SK-N-SH (cell line): ENCODE measurements around the gene PELI2. TPM values are rescaled to one million over a fixed set of nuclear protein-coding genes. Genes with fewer than 3 reads are reported as not detected.

ENCODE experiments used
- CTCF ChIA-PET: fragments of 300-600, 350-600 bp; formaldehyde crosslinking; extraction: SDS; loops from one replicate; lab custom pipeline; 2021; lab: Yijun Ruan, JAX
- POLR2A ChIA-PET: fragments of 350-600 bp; sonication (Branson Sonifier 250); formaldehyde crosslinking; extraction: SDS; loops from one replicate; lab custom pipeline; 2020; ENCODE audit warnings: antibody characterized with exemption, inconsistent platforms; lab: Yijun Ruan, JAX
- DNase-seq: peaks from one replicate; pipeline ENCODE4 v3.0.0; 2012
- H2AFZ ChIP-seq: fragments of 200-600 bp; sonication (generic); 2 replicates; pipeline ENCODE4 v1.8.1; 2016; ENCODE audit warnings: antibody characterized with exemption, mild to moderate bottlenecking, low read depth
- H3F3A ChIP-seq: fragments of 200-600 bp; sonication (generic); replicated peaks from 2 replicates; pipeline ENCODE3; 2016; ENCODE audit warnings: antibody characterized with exemption, mild to moderate bottlenecking; ENCODE audit not compliant: insufficient read depth
- H3K27ac ChIP-seq, 2 experiments: fragments of 200-500 bp in 1 of 2; fragments of 200-600 bp in 1 of 2; sonication (Bioruptor generic) in 1 of 2; sonication (generic), shearing (Covaris generic) in 1 of 2; 2 replicates each; pipeline versions ENCODE4 v1.5.1 to v1.6.1; 2014 to 2016; ENCODE audit warnings: low read depth in 2 of 2, inconsistent platforms in 1 of 2, low read length in 1 of 2, mild to moderate bottlenecking in 1 of 2, mixed read lengths in 1 of 2
- H3K27me3 ChIP-seq: fragments of 200-600 bp; sonication (generic), shearing (Covaris generic); 2 replicates; pipeline ENCODE4 v1.6.1; 2016; ENCODE audit warnings: mixed run types; ENCODE audit not compliant: insufficient read depth
- H3K36me3 ChIP-seq, 2 experiments: fragments of 200-500 bp in 1 of 2; fragments of 200-600 bp in 1 of 2; sonication (Bioruptor generic) in 1 of 2; sonication (generic) in 1 of 2; replicated peaks in 1 of 2; 2 replicates each; pipeline versions ENCODE3 to v1.5.1; 2014 to 2016; ENCODE audit warnings: low read length in 1 of 2, mild to moderate bottlenecking in 1 of 2; ENCODE audit not compliant: insufficient read depth in 2 of 2, control insufficient read depth in 1 of 2
- H3K4me1 ChIP-seq, 2 experiments: fragments of 200-500 bp in 1 of 2; fragments of 200-600 bp in 1 of 2; sonication (Bioruptor generic) in 1 of 2; sonication (generic), shearing (Covaris generic) in 1 of 2; 2 replicates each; pipeline versions ENCODE4 v1.5.1 to v1.6.1; 2014 to 2016; ENCODE audit warnings: low read depth in 1 of 2, low read length in 1 of 2, mixed run types in 1 of 2; ENCODE audit not compliant: insufficient read depth in 2 of 2, control insufficient read depth in 1 of 2
- H3K4me2 ChIP-seq: fragments of 200-600 bp; sonication (generic), shearing (Covaris generic); 2 replicates; pipeline ENCODE4 v1.6.1; 2017; ENCODE audit warnings: mixed run types
- H3K4me3 ChIP-seq, 2 experiments: fragments of 200-500 bp in 1 of 2; fragments of 200-600 bp in 1 of 2; sonication (Bioruptor generic) in 1 of 2; sonication (generic), shearing (Covaris generic) in 1 of 2; 2 replicates each; pipeline versions ENCODE4 v1.5.1 to v1.8.1; 2014 to 2016; ENCODE audit warnings: low read depth in 2 of 2, inconsistent platforms in 1 of 2, low read length in 1 of 2, mild to moderate bottlenecking in 1 of 2, mixed read lengths in 1 of 2, moderate library complexity in 1 of 2
- H3K79me2 ChIP-seq: fragments of 200-600 bp; sonication (generic); 2 replicates; pipeline ENCODE4 v1.8.1; 2017; ENCODE audit warnings: mild to moderate bottlenecking; ENCODE audit not compliant: insufficient read depth
- H3K9ac ChIP-seq: fragments of 200-600 bp; sonication (generic); 2 replicates; pipeline ENCODE4 v1.6.1; 2017; ENCODE audit warnings: mixed run types
- H3K9me2 ChIP-seq: fragments of 200-600 bp; sonication (generic); 2 replicates; pipeline ENCODE4 v1.6.1; 2017; ENCODE audit warnings: mixed run types
- H3K9me3 ChIP-seq: fragments of 200-600 bp; sonication (generic); 2 replicates; pipeline ENCODE4 v1.6.1; 2017; ENCODE audit warnings: mixed run types, mild to moderate bottlenecking, moderate library complexity
- H4K20me1 ChIP-seq: fragments of 200-600 bp; sonication (generic); 2 replicates; pipeline ENCODE4 v1.6.1; 2017; ENCODE audit warnings: mild to moderate bottlenecking, mixed run types; ENCODE audit not compliant: insufficient read depth
- CTCF ChIP-seq: fragments of 200-600 bp; sonication (generic); IDR thresholded peaks from 2 replicates; pipeline ENCODE4 v1.6.1; 2017; ENCODE audit warnings: antibody characterized with exemption, mild to moderate bottlenecking, moderate library complexity
- EZH2phosphoT487 ChIP-seq: fragments of 200-600 bp; sonication (generic); IDR thresholded peaks from 2 replicates; pipeline ENCODE4 v1.6.1; 2017; ENCODE audit warnings: low read depth, mixed run types, mild to moderate bottlenecking, antibody characterized with exemption, moderate library complexity, borderline replicate concordance
- FOXM1 ChIP-seq: IDR thresholded peaks from 2 replicates; pipeline ENCODE4 v1.4.0; 2012; ENCODE audit warnings: low read depth, mild to moderate bottlenecking
- GABPA ChIP-seq: IDR thresholded peaks from 2 replicates; pipeline ENCODE4 v1.4.0; 2012; ENCODE audit warnings: low read depth, mild to moderate bottlenecking
- IRF3 ChIP-seq: fragments of 150-350 bp; IDR thresholded peaks from 2 replicates; pipeline ENCODE4 v1.6.1; 2016; ENCODE audit warnings: mild to moderate bottlenecking, low read depth, low read length
- MEF2A ChIP-seq: IDR thresholded peaks from 2 replicates; pipeline ENCODE4 v1.4.0; 2012; ENCODE audit warnings: low read depth, borderline replicate concordance
- MXI1 ChIP-seq: IDR thresholded peaks from 2 replicates; pipeline ENCODE4 v1.6.1; 2012; ENCODE audit warnings: mild to moderate bottlenecking, low read depth, low read length, improper control_type of control experiment
- NFIC ChIP-seq: IDR thresholded peaks from 2 replicates; pipeline ENCODE4 v1.4.0; 2012; ENCODE audit warnings: borderline replicate concordance
- PBX3 ChIP-seq: IDR thresholded peaks from 2 replicates; pipeline ENCODE4; 2012
- RCOR1 ChIP-seq: fragments of 150-350 bp; IDR thresholded peaks from 2 replicates; pipeline ENCODE4 v1.6.1; 2017; ENCODE audit warnings: antibody characterized with exemption, low read length
- RFX5 ChIP-seq: IDR thresholded peaks from 2 replicates; pipeline ENCODE4 v1.6.1; 2012; ENCODE audit warnings: mild to moderate bottlenecking, improper control_type of control experiment, low read length
- ZBTB33 ChIP-seq: IDR thresholded peaks from 2 replicates; pipeline ENCODE4 v1.4.0; 2012; ENCODE audit warnings: low read depth, borderline replicate concordance
- WGBS: methylation state at CpG from one replicate; pipeline ENCODE4 v1.1.6; 2017; ENCODE audit warnings: low lambda C conversion rate; 5-methylcytosine and 5-hydroxymethylcytosine counted together
- polyA plus RNA-seq, 3 experiments: library from polyadenylated mRNA; depleted of rRNA; stranded (reverse); fragments of >200 nt; gene quantifications; 2 replicates each; pipeline ENCODE4 v1.2.3, GENCODE V29; 2012

Gene PELI2
- polyA plus RNA-seq, 1 of the 3 experiments (the other 2 are of a cell fraction) = not detected

GRCh38 chr14:56292970-56293369 lies 174.8 kb downstream of the PELI2 start:
- no peak overlapping the region for H3K27ac ChIP-seq
- H3K4me2 ChIP-seq = no peak overlapping the region
- no peak for TF ChIP-seq FOXM1
- TF ChIP-seq, all 33 proteins: peak for 0
- H3F3A ChIP-seq = no peaks in the 10 kb centered on the region
- no peaks in the 10 kb centered on the region for H3K9me2 ChIP-seq
- no peaks in the 10 kb centered on the region for H3K9me3 ChIP-seq
- H3K36me3 ChIP-seq = no peaks in the 10 kb centered on the region
- no peaks in the 10 kb centered on the region; a peak in 1 of 4 replicates for H3K4me1 ChIP-seq
- H3K79me2 ChIP-seq = no peaks in the 10 kb centered on the region
- H3K9ac ChIP-seq = no peak overlapping the region
- H4K20me1 ChIP-seq = no peaks in the 10 kb centered on the region
- POLR2A ChIA-PET = no interaction called here
- no peak overlapping the region for H3K4me3 ChIP-seq
- CTCF ChIA-PET = interaction anchor here (0.9 kb wide), 1 partner anchor 11 kb away, joined by 5 read pairs; no protein-coding TSS in a partner anchor
- DNase-seq = no peak
- peaks cover 89% of the 10 kb centered on the region for H3K27me3 ChIP-seq
- 13% methylated on average over 3 of the region's 3 CpGs for WGBS
- no peak overlapping the region for H2AFZ ChIP-seq

GRCh38 chr14:56293506-56293905 lies 175.3 kb downstream of the PELI2 start:
- DNase-seq = no peak
- Histone ChIP-seq H3K4me3 (no peak overlapping the region), H3K9ac (no peak overlapping the region), H4K20me1 (no peaks in the 10 kb centered on the region), H3K36me3 (no peaks in the 10 kb centered on the region), H3K27me3 (peaks cover 86% of the 10 kb centered on the region), H3K9me2 (no peaks in the 10 kb centered on the region), H3K4me2 (no peak overlapping the region), H3K9me3 (no peaks in the 10 kb centered on the region), H3K4me1 (no peaks in the 10 kb centered on the region; a peak in 1 of 4 replicates), H2AFZ (no peak overlapping the region), H3K27ac (no peak overlapping the region), H3K79me2 (no peaks in the 10 kb centered on the region), H3F3A (no peaks in the 10 kb centered on the region)
- TF ChIP-seq ZBTB33 = no peak
- TF ChIP-seq IRF3 = no peak
- TF ChIP-seq GABPA = no peak
- no peak for TF ChIP-seq CTCF
- POLR2A ChIA-PET = no interaction called here
- CTCF ChIA-PET = no interaction called here
- 7% methylated on average over 2 of the region's 2 CpGs for WGBS

- no peaks in the 10 kb centered on the region for H3K36me3 ChIP-seq
- H4K20me1 ChIP-seq = no peaks in the 10 kb centered on the region
- no peaks in the 10 kb centered on the region for H3K79me2 ChIP-seq
- H3K27ac ChIP-seq = no peak overlapping the region
- no peaks in the 10 kb centered on the region for H3F3A ChIP-seq
- no peak for DNase-seq
- H3K4me1 ChIP-seq = no peaks in the 10 kb centered on the region; a peak in 1 of 4 replicates
- 17% methylated on average over 5 of the region's 5 CpGs for WGBS
- H3K4me3 ChIP-seq = no peak overlapping the region
- H3K27me3 ChIP-seq = peaks cover 83% of the 10 kb centered on the region
- H3K9me3 ChIP-seq = no peaks in the 10 kb centered on the region
- H3K9ac ChIP-seq = no peak overlapping the region
- POLR2A ChIA-PET = no interaction called here
- CTCF ChIA-PET = no interaction called here
- H3K9me2 ChIP-seq = no peaks in the 10 kb centered on the region
- no peak overlapping the region for H2AFZ ChIP-seq
- H3K4me2 ChIP-seq = no peak overlapping the region
- TF ChIP-seq RCOR1 (no peak), GABPA (no peak), EZH2phosphoT487 (no peak), PBX3 (no peak), ZBTB33 (no peak), MXI1 (no peak), RFX5 (no peak), MEF2A (no peak), NFIC (no peak), FOXM1 (no peak)
These were observed 175.9 kb downstream of the PELI2 start for GRCh38 chr14:56294128-56294527.
